ENCODE results near the gene ZNF787. TPM values are rescaled to one million over a fixed set of nuclear protein-coding genes. Genes with fewer than 3 reads are reported as not detected.

Gene ZNF787
- total and polyA plus RNA-seq, 2 donors (not counting 3 experiments of a cell fraction or from before 2014, with no cell fraction given) = 11.6 to 32.7 TPM

DNA sequence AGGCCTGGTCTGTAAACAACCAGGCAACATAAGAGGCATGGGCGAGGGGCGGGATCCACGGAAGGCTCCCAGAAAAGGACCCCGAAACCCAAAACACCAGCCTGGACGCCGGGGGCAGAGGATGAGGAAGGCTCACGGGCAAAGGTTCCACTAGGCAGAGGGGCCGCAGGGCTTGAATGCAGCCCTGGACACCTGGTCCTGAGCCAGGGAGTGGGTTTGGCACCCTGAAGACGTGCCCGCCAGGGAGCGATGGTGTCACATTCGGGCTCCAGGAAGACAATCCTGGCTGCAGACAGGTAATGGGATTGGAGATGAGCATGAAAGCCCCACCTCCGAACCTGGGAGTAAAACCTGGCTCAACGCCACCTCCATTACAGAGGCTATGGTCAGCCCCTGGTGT is 31.8 kb downstream of the ZNF787 start:
- H3K4me3 ChIP-seq (replicated peaks in 1 of 3; ENCODE audit: insufficient read depth in 1 of 3, low read depth in 1 of 3, low read length in 3 of 3) = no peak overlapping the region
- H3K9ac ChIP-seq (replicated peaks; ENCODE audit: extremely low read depth, insufficient read depth, low read length) = no peak overlapping the region

More for the DNA sequence above, 31.8 kb downstream of the ZNF787 start:
- Histone ChIP-seq H3K27me3 (ENCODE audit: control insufficient read depth in 2 of 2, insufficient read depth in 2 of 2, low read length in 2 of 2) (no peaks in the 10 kb centered on the region), H3K27ac (ENCODE audit: insufficient read depth, low read depth, low read length) (no peak overlapping the region), H3K36me3 (ENCODE audit: control insufficient read depth in 2 of 2, extremely low read depth in 1 of 2, insufficient read depth in 2 of 2, low read length in 2 of 2) (peaks cover 0 to 5% of the 10 kb centered on the region in 2 experiments), H3K4me1 (ENCODE audit: control insufficient read depth, extremely low read depth, insufficient read depth, low read length) (no peaks in the 10 kb centered on the region), H3K79me2 (ENCODE audit: control insufficient read depth, insufficient read depth, low read length) (peaks cover 24% of the 10 kb centered on the region), H3K4me2 (ENCODE audit: insufficient read depth, low read length) (no peak overlapping the region), H2AFZ (ENCODE audit: low read depth, low read length) (no peak overlapping the region), H3K9me3 (replicated peaks; ENCODE audit: control insufficient read depth, insufficient read depth, low read length) (no peaks in the 10 kb centered on the region), H4K20me1 (replicated peaks; ENCODE audit: control insufficient read depth, extremely low read depth, insufficient read depth, low read length) (no peaks in the 10 kb centered on the region), H3K9me1 (replicated peaks; ENCODE audit: control insufficient read depth, extremely low read depth, insufficient read depth, low read length) (no peaks in the 10 kb centered on the region)
- TF ChIP-seq, protein P1, sequence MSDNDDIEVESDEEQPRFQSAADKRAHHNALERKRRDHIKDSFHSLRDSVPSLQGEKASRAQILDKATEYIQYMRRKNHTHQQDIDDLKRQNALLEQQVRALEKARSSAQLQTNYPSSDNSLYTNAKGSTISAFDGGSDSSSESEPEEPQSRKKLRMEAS (IDR thresholded peaks at IDR 0.05; ENCODE audit: insufficient read depth, insufficient read length) = no peak
- TF ChIP-seq GATA2 (IDR thresholded peaks at IDR 0.05; ENCODE audit: insufficient read depth, insufficient read length, low read depth, low read length) (no peak), MYC (IDR thresholded peaks at IDR 0.05; ENCODE audit: low read depth, low read length) (no peak), POLR2AphosphoS5 (IDR thresholded peaks at IDR 0.05; ENCODE audit: insufficient read depth, low read depth, low read length) (no peak), FOS (IDR thresholded peaks at IDR 0.05; ENCODE audit: borderline replicate concordance, insufficient read depth, low read length) (no peak), POLR2A (IDR thresholded peaks at IDR 0.05; ENCODE audit: low read depth, low read length) (no peak), EZH2 (IDR thresholded peaks at IDR 0.05; ENCODE audit: borderline replicate concordance, low read depth, low read length, severe bottlenecking) (no peak), JUN (IDR thresholded peaks at IDR 0.05; ENCODE audit: borderline replicate concordance, insufficient read depth, insufficient read length, low read depth) (no peak)
- TF ChIP-seq, protein P2, sequence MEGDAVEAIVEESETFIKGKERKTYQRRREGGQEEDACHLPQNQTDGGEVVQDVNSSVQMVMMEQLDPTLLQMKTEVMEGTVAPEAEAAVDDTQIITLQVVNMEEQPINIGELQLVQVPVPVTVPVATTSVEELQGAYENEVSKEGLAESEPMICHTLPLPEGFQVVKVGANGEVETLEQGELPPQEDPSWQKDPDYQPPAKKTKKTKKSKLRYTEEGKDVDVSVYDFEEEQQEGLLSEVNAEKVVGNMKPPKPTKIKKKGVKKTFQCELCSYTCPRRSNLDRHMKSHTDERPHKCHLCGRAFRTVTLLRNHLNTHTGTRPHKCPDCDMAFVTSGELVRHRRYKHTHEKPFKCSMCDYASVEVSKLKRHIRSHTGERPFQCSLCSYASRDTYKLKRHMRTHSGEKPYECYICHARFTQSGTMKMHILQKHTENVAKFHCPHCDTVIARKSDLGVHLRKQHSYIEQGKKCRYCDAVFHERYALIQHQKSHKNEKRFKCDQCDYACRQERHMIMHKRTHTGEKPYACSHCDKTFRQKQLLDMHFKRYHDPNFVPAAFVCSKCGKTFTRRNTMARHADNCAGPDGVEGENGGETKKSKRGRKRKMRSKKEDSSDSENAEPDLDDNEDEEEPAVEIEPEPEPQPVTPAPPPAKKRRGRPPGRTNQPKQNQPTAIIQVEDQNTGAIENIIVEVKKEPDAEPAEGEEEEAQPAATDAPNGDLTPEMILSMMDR (IDR thresholded peaks at IDR 0.05; ENCODE audit: extremely low read depth in 1 of 2, insufficient read depth in 1 of 2, low read depth in 1 of 2, low read length in 2 of 2) = no peak
- intact Hi-C loops (cut with micrococcal nuclease) (no loop called here), dilution Hi-C loops (cut with MboI; ENCODE audit: extremely low pct_ligation_motif_present, low sequenced_read_pairs) (no loop called here)
- BruUV-seq (replicated peaks) = no TSS peak
- ChIA-PET POLR2A (no interaction called here), CTCF (interaction anchor here (1.0 to 1.1 kb wide), 2 partner anchors 13 to 244 kb away, joined by 3 to 4 read pairs; no protein-coding TSS in a partner anchor)
- FAIRE-seq (no peak), DNase-seq (ENCODE audit: low read depth, low spot score) (no peak)

All from endothelial cell of umbilical vein (primary cell).